Activated naive CD8-positive, alpha-beta T cell treated with anti-CD3 and anti-CD28 coated beads for 36 hours (primary cell): Measurements from ENCODE around the gene CBFB. TPM values are rescaled to one million over a fixed set of nuclear protein-coding genes. Genes with fewer than 3 reads are reported as not detected.
"Not testable (repeated sequence)": the region's sequence is repeated elsewhere in the genome, so short reads cannot be mapped to it uniquely, and the experiment has no call there.

Experiments used
- DNase-seq: peaks from one replicate; pipeline ENCODE4 v3.0.0; 2021
- H3K27ac Mint-ChIP-seq: one replicate; pipeline ENCODE4 v1.8.0; 2022; ENCODE audit warnings: mild to moderate bottlenecking, moderate library complexity, mixed read lengths
- H3K27me3 Mint-ChIP-seq: one replicate; pipeline ENCODE4 v1.8.0; 2022; ENCODE audit warnings: mild to moderate bottlenecking, mixed read lengths
- H3K36me3 Mint-ChIP-seq: one replicate; pipeline ENCODE4 v1.8.0; 2021; ENCODE audit warnings: mild to moderate bottlenecking, mixed read lengths
- H3K4me1 Mint-ChIP-seq: one replicate; pipeline ENCODE4 v1.8.0; 2021; ENCODE audit warnings: mixed read lengths
- H3K4me3 Mint-ChIP-seq: one replicate; pipeline ENCODE4 v1.8.0; 2022; ENCODE audit warnings: mild to moderate bottlenecking, moderate library complexity, mixed read lengths
- H3K9me3 Mint-ChIP-seq: one replicate; pipeline ENCODE4 v1.8.0; 2022; ENCODE audit warnings: mixed read lengths
- total RNA-seq, 2 experiments: library from RNA; stranded (reverse); gene quantifications; one replicate each; pipeline ENCODE4 v1.2.3, GENCODE V29; 2021

The CBFB gene
- 100 to 1,000 TPM; 110 to 114 TPM for total RNA-seq

- Mint-ChIP-seq H3K9me3 (no peaks in the 10 kb centered on the region), H3K27me3 (no peaks in the 10 kb centered on the region), H3K4me3 (peak within 1 kb of the TSS; percentile 89), H3K36me3 (peaks cover 25% of the 10 kb centered on the region), H3K27ac (peak within 1 kb of the TSS; percentile 91), H3K4me1 (peaks cover 38% of the 10 kb centered on the region)
- peak; percentile 95 for DNase-seq
Observed at GRCh38 chr16:67028696-67029253, at the start of gene CBFB. Gene CBFB, plus strand, starts transcription at chr16:67029149. Its CDS starts 259 bp downstream, at chr16:67029408.

DNA sequence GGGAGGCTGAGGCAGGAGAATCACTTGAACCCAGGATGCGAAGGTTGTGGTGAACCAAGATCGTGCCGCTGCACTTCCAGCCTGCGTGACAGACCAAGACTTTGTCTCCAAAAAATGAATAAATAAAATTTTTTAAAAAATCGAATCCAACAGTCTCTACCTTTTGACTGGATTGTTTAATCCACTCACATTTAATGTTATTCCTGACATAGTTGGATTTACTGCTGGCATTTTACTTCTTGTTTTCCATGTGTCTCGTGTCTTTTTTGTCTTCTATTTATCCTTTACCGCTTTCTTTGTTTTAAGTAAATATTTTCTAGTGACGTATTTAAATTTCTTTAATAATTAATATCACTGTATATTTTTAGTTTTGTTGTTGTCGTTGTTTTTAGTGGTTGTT is 45.9 kb upstream of the CBFB start:
- Mint-ChIP-seq H3K4me3 (no peak overlapping the region), H3K36me3 (peaks cover 8% of the 10 kb centered on the region), H3K9me3 (no peaks in the 10 kb centered on the region), H3K27me3 (peaks cover 5% of the 10 kb centered on the region), H3K27ac (peak overlapping the region; percentile 98), H3K4me1 (peaks cover 49% of the 10 kb centered on the region)
- no peak for DNase-seq

DNA sequence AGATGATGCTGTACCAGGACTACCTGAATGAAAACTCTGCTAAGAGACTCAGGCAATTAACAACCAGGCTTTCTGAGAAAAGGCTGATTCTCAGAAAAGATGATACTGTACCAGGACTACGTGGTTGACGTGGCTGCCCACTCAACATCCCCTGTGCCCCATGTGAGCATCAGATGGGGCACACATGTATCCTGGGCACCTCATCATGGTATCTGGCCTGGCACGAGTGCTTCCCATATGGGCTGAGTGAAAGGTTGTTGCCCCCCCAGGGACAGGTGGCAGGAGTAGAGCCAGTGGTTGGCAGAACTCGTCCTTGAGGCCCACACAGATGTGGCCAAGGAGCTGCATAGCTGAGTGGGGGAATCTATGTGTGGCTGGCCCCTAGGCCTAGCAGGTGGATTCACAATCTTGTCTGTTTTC is 44.0 kb upstream of the CBFB start:
- Mint-ChIP-seq H3K27ac (peak overlapping the region; percentile 98), H3K36me3 (peaks cover 8% of the 10 kb centered on the region), H3K9me3 (no peaks in the 10 kb centered on the region), H3K27me3 (peaks cover 5% of the 10 kb centered on the region), H3K4me1 (peaks cover 39% of the 10 kb centered on the region), H3K4me3 (no peak overlapping the region)
- peak; percentile 73 for DNase-seq

DNA sequence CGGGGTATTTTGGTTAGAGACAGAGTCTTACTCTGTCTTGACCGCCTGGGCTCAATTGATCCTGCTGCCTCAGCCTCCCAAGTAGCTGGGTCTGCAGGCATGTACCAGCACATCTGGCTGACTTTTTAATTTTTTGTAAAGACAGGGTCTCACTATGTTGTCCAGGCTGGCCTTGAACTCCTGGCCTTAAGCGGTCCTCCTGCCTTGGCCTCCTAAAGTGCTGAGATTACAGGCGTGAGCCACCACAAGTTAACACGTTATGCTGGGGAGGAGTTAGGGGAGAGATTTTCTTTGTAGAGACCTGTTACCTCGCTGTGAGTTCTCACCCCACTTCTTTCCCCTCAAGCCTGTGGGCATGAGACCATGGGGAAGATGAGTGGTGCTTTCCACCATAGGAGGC is 42.4 kb upstream of the CBFB start:
- Mint-ChIP-seq H3K27me3 (peaks cover 5% of the 10 kb centered on the region), H3K4me1 (peaks cover 34% of the 10 kb centered on the region), H3K9me3 (no peaks in the 10 kb centered on the region), H3K27ac (peak overlapping the region; percentile 54), H3K36me3 (peaks cover 8% of the 10 kb centered on the region), H3K4me3 (no peak overlapping the region)
- no peak for DNase-seq

GRCh38 chr16:66988197-66988788 is 40.7 kb upstream of the CBFB start, which contains the start of gene CES4A:
Gene CES4A, plus strand, starts transcription at chr16:66988589. Its CDS starts 184 bp downstream, at chr16:66988773.
- Mint-ChIP-seq H3K27me3 (peaks cover 3% of the 10 kb centered on the region), H3K4me1 (peaks cover 29% of the 10 kb centered on the region), H3K9me3 (no peaks in the 10 kb centered on the region), H3K36me3 (peaks cover 8% of the 10 kb centered on the region), H3K27ac (no peak within 1 kb of the TSS), H3K4me3 (no peak within 1 kb of the TSS)
- DNase-seq: no peak

- no peak for DNase-seq
- H3K4me3 Mint-ChIP-seq: no peak overlapping the region
- H3K36me3 Mint-ChIP-seq: peaks cover 3% of the 10 kb centered on the region
- H3K27me3 Mint-ChIP-seq: peaks cover 3% of the 10 kb centered on the region
- no peaks in the 10 kb centered on the region for H3K9me3 Mint-ChIP-seq
- no peak overlapping the region for H3K27ac Mint-ChIP-seq
- peaks cover 4% of the 10 kb centered on the region for H3K4me1 Mint-ChIP-seq
Observed at GRCh38 chr16:66991545-66992077, 37.3 kb upstream of the CBFB start.

- not testable (repeated sequence) for DNase-seq, H3K27me3 Mint-ChIP-seq, H3K9me3 Mint-ChIP-seq
Observed at GRCh38 chr16:66993558-66993957, 35.4 kb upstream of the CBFB start.

GRCh38 chr16:66996324-66996982 is 32.5 kb upstream of the CBFB start:
- peaks cover 5% of the 10 kb centered on the region for H3K4me1 Mint-ChIP-seq
- no peak overlapping the region for H3K27ac Mint-ChIP-seq
- no peak overlapping the region for H3K4me3 Mint-ChIP-seq
- H3K27me3 Mint-ChIP-seq: peaks cover 3% of the 10 kb centered on the region
- no peaks in the 10 kb centered on the region for H3K36me3 Mint-ChIP-seq
- no peaks in the 10 kb centered on the region for H3K9me3 Mint-ChIP-seq
- no peak for DNase-seq

More at GRCh38 chr16:66993558-66993957, 35.4 kb upstream of the CBFB start:
- H3K4me1 Mint-ChIP-seq, H3K4me3 Mint-ChIP-seq, H3K27ac Mint-ChIP-seq, H3K36me3 Mint-ChIP-seq: not testable (repeated sequence)

- Mint-ChIP-seq H3K36me3 (no peaks in the 10 kb centered on the region), H3K27me3 (no peaks in the 10 kb centered on the region), H3K4me1 (peaks cover 9% of the 10 kb centered on the region), H3K27ac (no peak overlapping the region), H3K4me3 (no peak overlapping the region), H3K9me3 (no peaks in the 10 kb centered on the region)
- DNase-seq: no peak
Observed at GRCh38 chr16:66996983-66997358, 32.0 kb upstream of the CBFB start.

- Mint-ChIP-seq H3K27ac (peak overlapping the region; percentile 2), H3K36me3 (no peaks in the 10 kb centered on the region), H3K4me3 (peak overlapping the region; percentile 68), H3K9me3 (no peaks in the 10 kb centered on the region), H3K4me1 (peaks cover 9% of the 10 kb centered on the region), H3K27me3 (no peaks in the 10 kb centered on the region)
- peak; percentile 49 for DNase-seq
Observed at GRCh38 chr16:67000384-67001351, 28.3 kb upstream of the CBFB start.

- Mint-ChIP-seq H3K27ac (no peak overlapping the region), H3K9me3 (no peaks in the 10 kb centered on the region), H3K4me3 (no peak overlapping the region), H3K27me3 (no peaks in the 10 kb centered on the region), H3K36me3 (no peaks in the 10 kb centered on the region), H3K4me1 (peaks cover 9% of the 10 kb centered on the region)
- DNase-seq: no peak
Observed at GRCh38 chr16:67001726-67002125, 27.2 kb upstream of the CBFB start.

- Mint-ChIP-seq H3K4me3 (no peak overlapping the region), H3K4me1 (peaks cover 2% of the 10 kb centered on the region), H3K36me3 (no peaks in the 10 kb centered on the region), H3K27me3 (no peaks in the 10 kb centered on the region), H3K9me3 (no peaks in the 10 kb centered on the region), H3K27ac (no peak overlapping the region)
- DNase-seq: no peak
Observed at GRCh38 chr16:67006930-67007658, 21.9 kb upstream of the CBFB start.

DNA sequence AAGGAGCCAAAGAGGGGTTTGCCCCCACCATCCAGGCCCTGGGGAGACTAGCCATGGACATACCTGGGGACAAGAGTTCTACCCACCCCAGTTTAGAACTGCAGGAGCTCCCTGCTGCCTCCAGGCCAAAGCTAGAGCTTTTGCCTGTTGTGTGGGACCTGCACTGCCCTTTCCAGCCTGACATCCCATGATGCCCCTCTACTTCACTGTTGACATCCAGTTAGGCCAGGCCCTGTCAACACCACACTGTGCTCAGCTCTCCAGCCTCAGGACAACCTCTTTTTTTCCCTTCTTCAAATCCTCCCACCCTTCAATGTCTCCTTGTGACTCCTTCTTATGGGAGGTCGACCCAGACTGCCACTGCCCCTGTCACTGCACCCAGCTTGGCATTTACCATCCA is 19.8 kb upstream of the CBFB start:
- no peak overlapping the region for H3K27ac Mint-ChIP-seq
- no peaks in the 10 kb centered on the region for H3K9me3 Mint-ChIP-seq
- H3K36me3 Mint-ChIP-seq: no peaks in the 10 kb centered on the region
- H3K4me3 Mint-ChIP-seq: no peak overlapping the region
- no peak for DNase-seq
- peaks cover 5% of the 10 kb centered on the region for H3K4me1 Mint-ChIP-seq
- no peaks in the 10 kb centered on the region for H3K27me3 Mint-ChIP-seq

DNA sequence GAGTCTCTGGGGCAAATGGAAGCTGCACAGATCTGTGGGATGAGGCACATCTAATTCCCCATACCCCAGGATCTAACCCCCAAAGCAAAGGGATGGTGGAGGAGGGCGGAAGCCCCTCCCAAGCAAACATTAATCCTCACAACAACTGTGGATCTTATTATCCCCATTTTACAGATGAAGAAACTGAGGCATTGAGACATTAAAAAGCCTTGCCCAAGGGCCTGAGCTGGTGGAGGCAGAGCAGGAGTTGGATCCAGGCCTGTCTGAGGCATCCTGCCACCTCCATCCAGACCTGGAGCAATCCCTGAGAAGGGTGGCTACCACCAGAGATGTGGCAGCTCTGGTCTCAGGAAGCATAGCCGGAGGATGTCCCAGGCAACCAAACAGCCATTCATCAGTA is 17.7 kb upstream of the CBFB start:
- H3K9me3 Mint-ChIP-seq: no peaks in the 10 kb centered on the region
- H3K27me3 Mint-ChIP-seq: no peaks in the 10 kb centered on the region
- H3K36me3 Mint-ChIP-seq: no peaks in the 10 kb centered on the region
- DNase-seq: no peak
- peaks cover 15% of the 10 kb centered on the region for H3K4me1 Mint-ChIP-seq
- H3K27ac Mint-ChIP-seq: no peak overlapping the region
- H3K4me3 Mint-ChIP-seq: no peak overlapping the region
